GM12875 (cell line): ENCODE data around the gene GRM2.

Experiments used
- H3K4me3 ChIP-seq: one replicate; pipeline ENCODE4 v1.5.1; 2011; ENCODE audit warnings: low read depth, low read length, control low read depth
- CTCF ChIP-seq: IDR thresholded peaks from 2 replicates; pipeline ENCODE4 v1.5.1; 2011; ENCODE audit warnings: low read depth, mild to moderate bottlenecking, control low read depth, inconsistent platforms, low read length, moderate library complexity, borderline replicate concordance; ENCODE audit not compliant: insufficient read depth

Gene GRM2

GRCh38 chr3:51706788-51707731 is at the start of gene GRM2:
Gene GRM2, plus strand, starts transcription at chr3:51707068. Its CDS starts 1,916 bp downstream, at chr3:51708984.
- H3K4me3 ChIP-seq = no peak within 1 kb of the TSS
- no peak for TF ChIP-seq CTCF

GRCh38 chr3:51657234-51657633 is 49.6 kb upstream of the GRM2 start:
- no peak for TF ChIP-seq CTCF
- no peak overlapping the region for H3K4me3 ChIP-seq

- no peak overlapping the region for H3K4me3 ChIP-seq
- TF ChIP-seq CTCF = no peak
Observed at GRCh38 chr3:51659942-51660341, 46.9 kb upstream of the GRM2 start.

- no peak for TF ChIP-seq CTCF
- H3K4me3 ChIP-seq = no peak overlapping the region
Observed at GRCh38 chr3:51662456-51662855, 44.4 kb upstream of the GRM2 start.

- no peak for TF ChIP-seq CTCF
- no peak overlapping the region for H3K4me3 ChIP-seq
Observed at GRCh38 chr3:51668756-51669155, 38.1 kb upstream of the GRM2 start.

- H3K4me3 ChIP-seq = no peak overlapping the region
- peak; percentile 99 for TF ChIP-seq CTCF
Observed at GRCh38 chr3:51669241-51670052, 37.4 kb upstream of the GRM2 start.
